ENCODE results near the gene IRF2BP1.
A peak's percentile ranks its signal among the peaks of the same experiment; 100 is the strongest.
"Not testable (repeated sequence)": the region's sequence is repeated elsewhere in the genome, so short reads cannot be mapped to it uniquely, and the experiment has no call there.

The IRF2BP1 gene

DNA sequence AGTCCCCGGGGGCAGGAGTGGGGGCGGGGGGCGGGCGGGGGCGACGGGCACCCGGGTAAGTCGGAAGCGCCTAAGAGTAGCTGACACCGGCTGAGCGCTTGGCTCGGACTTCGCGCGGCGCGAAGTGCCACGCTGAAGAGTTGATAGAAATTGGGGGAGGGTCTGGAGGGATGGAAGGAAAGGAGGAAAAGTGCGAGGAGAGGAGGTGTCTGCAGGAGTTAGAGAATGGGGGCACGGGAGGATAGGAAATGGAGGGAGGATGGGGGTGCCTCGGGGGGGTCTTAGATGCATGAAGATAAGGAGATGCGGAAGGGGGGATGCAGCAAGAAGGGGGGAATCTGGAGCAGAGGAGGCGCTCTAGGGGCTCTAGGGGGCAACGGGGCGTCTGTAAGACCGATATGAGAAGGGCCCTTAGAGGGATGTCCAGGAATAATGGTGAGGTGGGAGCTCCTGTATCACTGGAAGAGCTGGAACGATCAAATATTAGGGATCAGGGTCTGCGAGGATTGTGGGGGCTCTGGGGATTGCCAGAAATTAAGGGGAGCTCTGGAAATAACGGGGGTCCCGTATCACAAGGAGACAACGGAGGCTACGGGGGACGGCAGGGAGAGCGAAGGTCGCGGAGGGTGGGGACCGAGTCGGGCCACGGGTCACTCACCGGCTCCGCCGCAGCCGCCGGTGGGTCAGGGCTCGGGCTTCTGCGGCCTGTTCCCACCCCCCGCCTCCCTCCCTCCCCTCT is 16.1 kb upstream of the IRF2BP1 start, which contains the start of gene MYPOP:
Gene MYPOP, minus strand, starts transcription at position 702 of the 739 bp plus-strand sequence. CDS start 840 bp downstream, outside the sequence.
- DNase-seq, result no peak

GRCh38 chr19:45901432-45901911 is 15.5 kb upstream of the IRF2BP1 start:
- DNase-seq, result peak; percentile 27

DNA sequence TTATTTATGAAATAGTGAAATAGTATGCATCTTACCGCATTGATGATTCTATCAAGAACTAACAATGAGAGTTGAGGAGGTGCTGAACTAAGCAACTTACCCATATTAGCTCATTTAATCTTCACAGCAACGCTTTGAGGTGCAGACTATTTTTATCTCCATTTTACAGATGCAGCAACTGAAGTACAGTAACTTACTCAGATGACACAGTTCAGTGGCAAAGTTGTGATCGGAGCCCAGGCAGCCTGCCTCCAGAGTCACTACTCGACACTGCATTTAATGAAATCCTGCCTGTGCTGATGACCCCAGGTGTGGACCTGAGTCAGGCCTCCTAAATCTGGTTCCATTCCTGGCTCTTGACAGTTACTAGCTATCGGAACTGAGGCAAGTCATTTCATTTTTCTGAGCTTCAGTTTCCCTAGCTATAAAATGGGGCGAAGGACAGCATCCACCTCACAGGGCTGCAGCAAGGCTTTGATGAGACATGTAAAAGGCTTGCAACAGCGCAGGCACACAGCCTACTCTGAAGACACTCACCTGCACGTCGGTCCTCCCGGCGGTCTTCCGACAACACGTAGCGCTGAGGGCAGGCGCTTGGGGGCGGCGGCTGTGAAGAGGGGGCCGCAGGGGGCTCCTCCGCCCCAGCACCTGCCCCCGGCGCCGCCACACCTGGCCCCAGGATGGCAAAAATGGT is 14.9 kb upstream of the IRF2BP1 start:
- no peak for DNase-seq

- no peak for DNase-seq
Measured at GRCh38 chr19:45899919-45900589, 14.1 kb upstream of the IRF2BP1 start.

DNA sequence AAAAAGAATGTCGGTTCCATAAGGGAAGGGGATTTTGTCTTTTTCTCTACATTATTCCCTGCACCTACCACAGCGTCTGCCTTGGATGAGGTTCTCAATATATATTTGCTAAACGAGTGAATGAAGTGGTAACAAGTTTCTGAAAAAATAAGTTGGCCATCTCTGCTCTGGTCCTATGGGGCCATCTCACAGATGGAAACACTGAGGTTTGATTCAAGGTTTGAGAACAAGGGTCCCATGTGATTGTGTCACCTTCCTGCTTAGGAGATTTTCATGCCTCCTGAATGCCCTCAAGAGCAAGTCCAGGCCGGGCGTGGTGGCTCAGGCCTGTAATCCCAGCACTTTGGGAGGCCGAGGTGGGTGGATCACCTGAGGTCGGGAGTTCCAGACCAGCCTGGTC is 13.3 kb upstream of the IRF2BP1 start:
- DNase-seq, result no peak

- no peak for DNase-seq
Measured at GRCh38 chr19:45897261-45897812, 11.4 kb upstream of the IRF2BP1 start.

- not testable (repeated sequence) for DNase-seq
Measured at GRCh38 chr19:45895983-45896599, 10.2 kb upstream of the IRF2BP1 start.

DNA sequence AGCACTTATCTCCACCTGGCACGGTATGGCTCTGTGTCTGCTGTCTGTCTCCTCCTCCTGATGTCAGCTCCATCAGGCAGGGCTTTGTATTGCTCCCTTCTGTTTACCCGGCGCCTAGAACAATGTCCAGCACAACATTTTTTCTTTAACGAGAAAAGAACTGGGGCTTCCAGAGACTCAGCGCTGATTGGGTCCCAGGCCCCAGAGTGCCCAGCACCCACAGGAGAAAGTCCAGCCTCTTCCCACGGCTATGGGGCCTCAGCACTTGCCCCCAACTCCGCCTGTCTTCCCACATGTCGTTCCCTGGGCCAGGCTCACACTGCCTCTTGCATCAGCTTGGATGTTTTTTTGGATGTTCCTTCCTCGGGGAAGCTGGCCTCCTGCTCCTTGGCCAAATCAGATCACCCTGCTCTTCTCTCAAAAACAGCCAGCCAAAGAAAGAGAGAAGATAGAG is 9.6 kb upstream of the IRF2BP1 start:
- DNase-seq, result no peak

DNA sequence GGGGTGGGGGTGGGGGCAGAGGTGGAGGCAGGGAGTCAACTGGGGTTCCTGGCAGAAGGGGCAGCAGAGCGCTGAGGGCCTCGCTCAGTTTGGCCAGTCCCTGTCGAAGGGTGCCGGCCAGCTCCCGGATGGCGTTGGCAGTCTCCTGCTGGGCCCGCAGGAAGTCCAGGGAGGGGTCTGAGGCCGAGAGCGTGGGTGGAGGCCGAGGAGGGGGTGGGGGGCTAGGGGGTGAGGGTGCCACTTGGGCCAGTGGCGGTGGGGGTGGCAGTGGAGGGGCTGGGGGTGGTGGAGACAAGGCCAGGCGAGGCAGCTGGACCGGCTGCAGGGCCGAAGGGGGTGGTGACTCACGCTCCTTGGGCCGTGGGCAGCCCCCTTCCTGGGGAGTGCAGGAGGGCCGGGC is 4.9 kb upstream of the IRF2BP1 start:
- DNase-seq, result no peak

DNA sequence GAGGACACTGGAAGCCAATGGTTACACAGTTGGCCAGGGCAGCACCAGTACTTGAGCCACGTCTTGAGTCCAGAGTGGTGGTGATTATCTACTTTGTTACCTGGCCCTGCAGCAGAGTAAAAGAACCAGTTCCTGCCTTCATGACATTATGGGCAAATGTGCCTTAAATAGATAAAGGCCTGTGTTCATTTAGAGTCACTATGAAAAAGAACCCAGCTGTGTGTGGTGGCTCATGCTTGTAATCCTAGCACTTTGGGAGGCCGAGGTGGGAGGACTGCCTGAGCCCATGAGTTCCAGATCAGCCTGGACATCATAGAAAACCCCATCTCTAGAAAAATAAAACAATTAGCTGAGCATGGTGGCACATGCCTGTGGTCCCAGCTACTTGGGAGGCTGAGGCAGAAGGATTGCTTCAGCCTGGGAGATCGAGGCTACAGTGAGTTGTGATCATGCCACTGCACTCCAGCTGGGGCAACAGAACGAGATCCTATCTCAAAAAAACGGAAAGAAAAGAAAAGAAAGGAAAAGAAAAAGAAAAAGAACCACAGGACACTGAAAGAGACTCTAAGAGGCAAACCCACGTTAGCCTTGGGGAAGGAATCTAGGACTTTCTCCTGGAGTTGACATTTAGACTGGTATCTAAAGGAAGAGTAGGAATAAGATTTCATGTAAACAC is 3.4 kb upstream of the IRF2BP1 start:
- DNase-seq, result no peak

GRCh38 chr19:45887200-45887710 is 1.3 kb upstream of the IRF2BP1 start:
- no peak for DNase-seq

DNA sequence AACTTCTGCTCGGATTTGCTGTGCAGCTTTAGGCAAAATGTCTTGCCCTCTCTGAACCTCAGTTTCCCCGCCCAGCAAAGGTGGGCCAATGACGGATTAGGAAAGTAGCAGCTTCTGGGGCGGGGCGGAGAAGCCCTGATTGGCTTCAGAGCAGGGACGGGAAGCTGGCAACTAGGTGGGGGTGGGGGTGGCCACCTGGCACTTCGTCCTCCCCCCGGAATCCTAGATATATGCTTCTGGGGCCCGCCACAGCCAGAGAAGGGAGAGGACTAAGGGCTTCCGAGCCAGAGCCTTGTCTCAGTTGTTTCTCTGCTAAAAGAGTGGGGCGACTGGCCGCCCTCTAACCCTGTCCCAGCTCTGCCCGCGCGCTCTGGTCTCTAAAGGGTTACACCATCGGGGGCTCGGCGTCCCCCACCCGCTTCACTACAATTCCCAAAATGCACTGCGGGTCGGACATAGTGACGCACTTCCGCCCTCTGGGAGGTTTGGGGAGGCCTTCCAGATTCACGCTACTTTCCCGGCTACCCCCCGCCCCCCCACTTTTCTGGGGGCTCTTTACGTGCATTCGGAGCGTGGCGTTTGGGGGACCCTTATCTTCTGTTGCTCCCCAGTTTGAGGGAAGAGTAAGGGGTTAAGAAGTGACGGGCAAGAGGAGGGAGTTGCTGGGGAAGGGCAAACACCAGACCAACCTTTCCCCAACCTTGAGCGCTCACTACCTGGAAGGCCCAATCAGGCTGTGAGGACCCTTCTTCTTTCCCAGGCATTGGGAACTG is 672 bp upstream of the IRF2BP1 start:
- DNase-seq, result peak; percentile 92

DNA sequence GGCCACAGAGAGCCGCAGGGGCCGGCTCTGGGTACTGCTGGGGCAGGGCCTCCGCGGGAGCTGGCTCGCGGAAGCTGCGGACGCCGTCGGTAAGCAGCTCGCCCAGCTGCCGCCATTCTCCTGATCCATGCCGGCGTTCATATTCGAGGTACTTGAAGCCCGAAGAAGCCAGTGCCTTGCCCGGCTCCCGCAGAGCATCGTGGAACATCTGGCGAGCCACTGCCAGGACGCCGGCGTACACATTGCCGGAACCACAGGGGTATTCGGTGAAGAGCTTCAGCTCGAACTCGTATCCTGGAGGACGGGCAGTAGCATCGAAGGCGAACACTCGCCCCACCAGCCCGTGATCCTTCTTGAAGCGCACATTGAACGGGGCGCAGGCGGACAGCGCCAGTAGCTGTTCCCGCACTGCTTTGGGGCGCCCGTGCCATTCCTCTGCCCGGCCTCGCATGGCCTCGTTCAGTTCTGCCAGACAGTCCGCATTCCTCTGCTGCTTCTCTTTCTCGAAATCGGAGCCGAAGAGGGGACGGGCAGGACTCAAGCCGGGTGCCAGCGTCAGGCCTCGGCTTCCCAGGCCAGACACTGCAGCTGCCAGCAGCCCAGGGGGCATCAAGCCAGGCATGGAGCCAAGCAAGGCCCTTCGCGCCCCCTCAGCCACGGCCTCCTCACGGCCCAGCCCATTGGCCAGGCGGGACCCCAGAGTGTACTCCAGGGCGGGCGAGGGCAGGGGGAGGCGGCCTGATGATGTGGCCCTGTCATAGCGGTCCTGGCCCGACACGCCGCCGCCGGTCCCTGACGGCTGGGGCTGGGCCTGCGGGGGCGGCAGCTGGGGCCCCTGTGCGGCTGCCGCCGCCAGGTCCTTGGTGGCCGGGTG is 1.0 kb downstream of the IRF2BP1 start:
- no peak for DNase-seq

GRCh38 chr19:45883881-45884681 is 1.9 kb downstream of the IRF2BP1 start:
- DNase-seq, result no peak

GRCh38 chr19:45883586-45883880 is 2.4 kb downstream of the IRF2BP1 start:
- DNase-seq, result no peak

- peak; percentile 87 for DNase-seq
Measured at GRCh38 chr19:45882652-45883585, 3.0 kb downstream of the IRF2BP1 start.

- DNase-seq, result no peak
Measured at GRCh38 chr19:45881909-45882528, 3.9 kb downstream of the IRF2BP1 start.
